ENCODE results near the gene OARD1.
A peak's percentile ranks its signal among the peaks of the same experiment; 100 is the strongest.

The OARD1 gene

GRCh38 chr6:41027799-41028560, 44.2 kb downstream of the OARD1 start (continued):
- TF ChIP-seq BCL11B (tag by site-specific recombination; IDR thresholded peaks at IDR 0.05; ENCODE audit: low read depth) (0 out of 2 replicates have a peak, but pooled peaks have one; percentile 45), ZNF664 (tag by site-specific recombination; IDR thresholded peaks at IDR 0.05) (no peak), ZBTB48 (tag by site-specific recombination; IDR thresholded peaks at IDR 0.05) (peak; percentile 95), SCRT2 (tag by site-specific recombination; IDR thresholded peaks at IDR 0.05) (0 out of 2 replicates have a peak, but pooled peaks have one; percentile 13), ZNF791 (tag by site-specific recombination; IDR thresholded peaks at IDR 0.05) (no peak), ZNF660 (tag by site-specific recombination; IDR thresholded peaks at IDR 0.05) (peak; percentile 73), ZNF121 (tag by site-specific recombination; IDR thresholded peaks at IDR 0.05) (peak; percentile 45; the same call in 1 of the 2 replicates), ZNF302 (tag by site-specific recombination; IDR thresholded peaks at IDR 0.05; ENCODE audit: low read depth) (no peak), ZBTB17 (tag by site-specific recombination; IDR thresholded peaks at IDR 0.05) (peak; percentile 72), KLF1 (tag by site-specific recombination; IDR thresholded peaks at IDR 0.05) (peak; percentile 49)

DNA sequence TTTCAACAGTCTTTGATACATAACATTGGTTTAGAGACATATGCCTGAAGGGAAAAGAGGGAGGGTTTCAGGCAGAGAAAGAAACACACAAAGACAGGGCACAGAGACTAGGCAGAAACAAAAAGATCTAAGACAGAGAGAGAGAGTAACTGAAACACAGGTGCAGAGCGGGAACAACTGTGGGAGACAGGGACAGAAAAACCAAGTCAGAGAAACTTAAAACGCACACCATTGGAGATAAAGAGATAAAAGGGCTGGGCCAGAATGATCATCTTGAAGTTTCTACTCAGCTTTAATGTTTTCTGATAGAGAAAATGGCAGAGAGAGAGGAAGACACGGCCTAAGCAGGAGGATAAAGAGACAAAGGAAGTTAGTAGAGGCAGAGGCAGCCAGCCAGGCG, 44.9 kb downstream of the OARD1 start:
- ChIA-PET CTCF (interaction anchor here (0.5 to 11.0 kb wide), 46 partner anchors 8 to 1602 kb away, joined by 3 to 146 read pairs (median 4); partner anchors contain the start of genes LRFN2, TSPO2 and UNC5CL), POLR2A (interaction anchor here (0.9 to 1.3 kb wide), 3 partner anchors 15 to 182 kb away, joined by 3 to 4 read pairs (median 3); partner anchors contain the start of gene TSPO2)
- no peak overlapping the region for H3K27ac ChIP-seq (ENCODE audit: extremely low read depth, low read depth, low read length)
- no peaks in the 10 kb centered on the region for H3K36me3 ChIP-seq (ENCODE audit: control insufficient read depth in 2 of 2, insufficient read depth in 1 of 2, low read length in 2 of 2)
- no peak for TF ChIP-seq ZNF830 (tag by site-specific recombination; IDR thresholded peaks at IDR 0.05; ENCODE audit: low read depth)
- TF ChIP-seq, protein P1, sequence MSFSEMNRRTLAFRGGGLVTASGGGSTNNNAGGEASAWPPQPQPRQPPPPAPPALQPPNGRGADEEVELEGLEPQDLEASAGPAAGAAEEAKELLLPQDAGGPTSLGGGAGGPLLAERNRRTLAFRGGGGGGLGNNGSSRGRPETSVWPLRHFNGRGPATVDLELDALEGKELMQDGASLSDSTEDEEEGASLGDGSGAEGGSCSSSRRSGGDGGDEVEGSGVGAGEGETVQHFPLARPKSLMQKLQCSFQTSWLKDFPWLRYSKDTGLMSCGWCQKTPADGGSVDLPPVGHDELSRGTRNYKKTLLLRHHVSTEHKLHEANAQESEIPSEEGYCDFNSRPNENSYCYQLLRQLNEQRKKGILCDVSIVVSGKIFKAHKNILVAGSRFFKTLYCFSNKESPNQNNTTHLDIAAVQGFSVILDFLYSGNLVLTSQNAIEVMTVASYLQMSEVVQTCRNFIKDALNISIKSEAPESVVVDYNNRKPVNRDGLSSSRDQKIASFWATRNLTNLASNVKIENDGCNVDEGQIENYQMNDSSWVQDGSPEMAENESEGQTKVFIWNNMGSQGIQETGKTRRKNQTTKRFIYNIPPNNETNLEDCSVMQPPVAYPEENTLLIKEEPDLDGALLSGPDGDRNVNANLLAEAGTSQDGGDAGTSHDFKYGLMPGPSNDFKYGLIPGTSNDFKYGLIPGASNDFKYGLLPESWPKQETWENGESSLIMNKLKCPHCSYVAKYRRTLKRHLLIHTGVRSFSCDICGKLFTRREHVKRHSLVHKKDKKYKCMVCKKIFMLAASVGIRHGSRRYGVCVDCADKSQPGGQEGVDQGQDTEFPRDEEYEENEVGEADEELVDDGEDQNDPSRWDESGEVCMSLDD (tag by site-specific recombination; IDR thresholded peaks at IDR 0.05), result no peak
- TF ChIP-seq ZNF629 (tag by site-specific recombination; IDR thresholded peaks at IDR 0.05), result no peak
- TF ChIP-seq ZNF10 (tag by site-specific recombination; IDR thresholded peaks at IDR 0.05), result no peak
- TF ChIP-seq ZNF530 (tag by site-specific recombination; IDR thresholded peaks at IDR 0.05; ENCODE audit: low read depth), result no peak
- no peak for TF ChIP-seq ZNF266 (tag by site-specific recombination; IDR thresholded peaks at IDR 0.05; ENCODE audit: low read depth)
- no peak for TF ChIP-seq ZNF670 (tag by site-specific recombination; IDR thresholded peaks at IDR 0.05; ENCODE audit: low read depth)
- TF ChIP-seq ZBTB11 (tag by site-specific recombination; conservative IDR thresholded peaks at IDR 0.05; ENCODE audit: low read depth), result no peak
- TF ChIP-seq, protein P2, sequence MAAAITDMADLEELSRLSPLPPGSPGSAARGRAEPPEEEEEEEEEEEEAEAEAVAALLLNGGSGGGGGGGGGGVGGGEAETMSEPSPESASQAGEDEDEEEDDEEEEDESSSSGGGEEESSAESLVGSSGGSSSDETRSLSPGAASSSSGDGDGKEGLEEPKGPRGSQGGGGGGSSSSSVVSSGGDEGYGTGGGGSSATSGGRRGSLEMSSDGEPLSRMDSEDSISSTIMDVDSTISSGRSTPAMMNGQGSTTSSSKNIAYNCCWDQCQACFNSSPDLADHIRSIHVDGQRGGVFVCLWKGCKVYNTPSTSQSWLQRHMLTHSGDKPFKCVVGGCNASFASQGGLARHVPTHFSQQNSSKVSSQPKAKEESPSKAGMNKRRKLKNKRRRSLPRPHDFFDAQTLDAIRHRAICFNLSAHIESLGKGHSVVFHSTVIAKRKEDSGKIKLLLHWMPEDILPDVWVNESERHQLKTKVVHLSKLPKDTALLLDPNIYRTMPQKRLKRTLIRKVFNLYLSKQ (tag by site-specific recombination; IDR thresholded peaks at IDR 0.05; ENCODE audit: borderline replicate concordance), result no peak
- TF ChIP-seq ZNF48 (tag by site-specific recombination; IDR thresholded peaks at IDR 0.05), result no peak
- no peak for TF ChIP-seq ZNF112 (tag by site-specific recombination; IDR thresholded peaks at IDR 0.05)
- H3K4me3 ChIP-seq (ENCODE audit: low read depth, low read length), result peak overlapping the region; percentile 41
- no peaks in the 10 kb centered on the region for H3K9me3 ChIP-seq (ENCODE audit: control insufficient read depth, insufficient read depth, low read depth, low read length)
- peaks cover 10% of the 10 kb centered on the region for H3K4me1 ChIP-seq (ENCODE audit: control insufficient read depth, insufficient read depth, low read length)

Data from HEK293 (cell line).